K562 (cell line): Measurements from ENCODE around the gene NADK. TPM values are rescaled to one million over a fixed set of nuclear protein-coding genes. Genes with fewer than 3 reads are reported as not detected.

Experiments used
- ATF1 ChIP-seq, 2 experiments: fragments of 450-650 bp in 1 of 2; IDR thresholded peaks; 2 replicates each; pipeline ENCODE4 v1.6.1; 2016; ENCODE audit warnings: missing compliant biosample characterization in 1 of 2, missing genetic modification characterization in 1 of 2
- CEBPB ChIP-seq: fragments of 450-650 bp; IDR thresholded peaks from 2 replicates; pipeline ENCODE4 v1.6.1; 2016; ENCODE audit warnings: missing genetic modification characterization, missing compliant biosample characterization
- CREBBP ChIP-seq: IDR thresholded peaks from one replicate; pipeline ENCODE4 v1.6.1; 2012; ENCODE audit warnings: low read depth, mild to moderate bottlenecking, control low read depth, inconsistent platforms, low read length
- ESRRA ChIP-seq: fragments of 450-650 bp; IDR thresholded peaks from 2 replicates; pipeline ENCODE4 v1.6.1; 2014; ENCODE audit warnings: low read depth, mild to moderate bottlenecking, moderate library complexity, borderline replicate concordance
- GABPB1 ChIP-seq: sonication (generic); formaldehyde crosslinking; IDR thresholded peaks from 2 replicates; pipeline ENCODE4 v1.8.0; 2022; ENCODE audit warnings: mild to moderate bottlenecking, missing genetic modification reagents
- HDAC1 ChIP-seq, 2 experiments: fragments of 450-650 bp; IDR thresholded peaks; 2 replicates each; pipeline ENCODE4 v1.6.1; 2016 to 2017; ENCODE audit warnings: inconsistent platforms in 1 of 2, mild to moderate bottlenecking in 1 of 2, moderate library complexity in 1 of 2
- HNRNPL ChIP-seq: fragments of 200-400 bp; formaldehyde crosslinking; IDR thresholded peaks from 2 replicates; pipeline ENCODE4 v1.6.1; 2017; ENCODE audit warnings: low read depth, mild to moderate bottlenecking, low read length
- ILF3 ChIP-seq: fragments of 450-650 bp; IDR thresholded peaks from 2 replicates; pipeline ENCODE4 v1.6.1; 2018; ENCODE audit warnings: antibody characterized with exemption, mild to moderate bottlenecking, moderate library complexity, borderline replicate concordance
- L3MBTL2 ChIP-seq: fragments of 450-650 bp; IDR thresholded peaks from 2 replicates; pipeline ENCODE4 v1.6.1; 2016; ENCODE audit warnings: mild to moderate bottlenecking, moderate library complexity
- LEF1 ChIP-seq: fragments of 450-650 bp; IDR thresholded peaks from 2 replicates; pipeline ENCODE4 v1.6.1; 2016; ENCODE audit warnings: mild to moderate bottlenecking
- NFE2 ChIP-seq: IDR thresholded peaks from 2 replicates; pipeline ENCODE4 v1.6.1; 2014; ENCODE audit warnings: antibody characterized with exemption, low read depth
- PHF8 ChIP-seq: fragments of 200-600 bp; sonication (generic); IDR thresholded peaks from 2 replicates; pipeline ENCODE4 v1.6.1; 2012; ENCODE audit warnings: mixed run types, mild to moderate bottlenecking, inconsistent platforms, low read length, moderate library complexity, borderline replicate concordance
- RNF2 ChIP-seq: sonication (generic); IDR thresholded peaks from 2 replicates; pipeline ENCODE4 v1.6.1; 2016
- ZNF511 ChIP-seq: sonication (generic); formaldehyde crosslinking; IDR thresholded peaks from 2 replicates; pipeline ENCODE4 v1.8.0; 2022; ENCODE audit warnings: mild to moderate bottlenecking, missing genetic modification reagents
- polyA plus RNA-seq, 8 experiments: library from polyadenylated mRNA; depleted of rRNA in 4 of 8; stranded (reverse) in 5 of 8; unstranded in 3 of 8; fragments of >200 nt; fragmentation: Nextera tagmentation in 2 of 8; fragmentation: Illumina TruSeq in 1 of 8; extraction: Ambion mirVana in 2 of 8; extraction: Trizol in 1 of 8; gene quantifications; 2 replicates each; pipeline versions ENCODE4 v1.2.1 to v1.2.3, GENCODE V29; 2011 to 2014; ENCODE audit warnings: inconsistent platforms in 1 of 8, missing spikeins in 1 of 8
- total RNA-seq, 7 experiments: library from RNA; depleted of rRNA in 6 of 7; stranded (reverse); fragments of >200 nt in 6 of 7; fragmentation: Illumina TruSeq in 2 of 7; extraction: Trizol in 2 of 7; gene quantifications; 2 replicates each; pipeline versions ENCODE4 v1.2.1 to v1.2.3, GENCODE V29; 2011 to 2021; ENCODE audit warnings: low replicate concordance in 1 of 7
- TF ChIP-seq, protein P1 (sequence below): fragments of 200-800 bp; sonication (Bioruptor generic); IDR thresholded peaks from 2 replicates; pipeline ENCODE4 v1.6.1; 2017; ENCODE audit warnings: missing genetic modification characterization, missing compliant biosample characterization
- TF ChIP-seq, protein P2 (sequence below), 2 experiments: IDR thresholded peaks in 1 of 2; conservative IDR thresholded peaks in 1 of 2; 2 replicates each; pipeline ENCODE4 v1.6.1; 2016; ENCODE audit warnings: low read depth in 2 of 2, mild to moderate bottlenecking in 1 of 2, missing compliant biosample characterization in 1 of 2, missing genetic modification characterization in 1 of 2, moderate library complexity in 1 of 2
- TF ChIP-seq, protein P3 (sequence below): fragments of 450-650 bp; IDR thresholded peaks from 2 replicates; pipeline ENCODE4 v1.6.1; 2016; ENCODE audit warnings: missing biosample characterization, missing genetic modification characterization
- TF ChIP-seq, protein P4 (sequence below): fragments of 200-800 bp; sonication (Bioruptor generic); IDR thresholded peaks from 2 replicates; pipeline ENCODE4 v1.6.1; 2017; ENCODE audit warnings: missing genetic modification characterization, missing compliant biosample characterization

Gene NADK
- total and polyA plus RNA-seq, 9 of the 15 experiments (the other 6 are each of a cell fraction or from before 2014, with no cell fraction given): 1.5 to 135 (median 75.1) TPM

DNA sequence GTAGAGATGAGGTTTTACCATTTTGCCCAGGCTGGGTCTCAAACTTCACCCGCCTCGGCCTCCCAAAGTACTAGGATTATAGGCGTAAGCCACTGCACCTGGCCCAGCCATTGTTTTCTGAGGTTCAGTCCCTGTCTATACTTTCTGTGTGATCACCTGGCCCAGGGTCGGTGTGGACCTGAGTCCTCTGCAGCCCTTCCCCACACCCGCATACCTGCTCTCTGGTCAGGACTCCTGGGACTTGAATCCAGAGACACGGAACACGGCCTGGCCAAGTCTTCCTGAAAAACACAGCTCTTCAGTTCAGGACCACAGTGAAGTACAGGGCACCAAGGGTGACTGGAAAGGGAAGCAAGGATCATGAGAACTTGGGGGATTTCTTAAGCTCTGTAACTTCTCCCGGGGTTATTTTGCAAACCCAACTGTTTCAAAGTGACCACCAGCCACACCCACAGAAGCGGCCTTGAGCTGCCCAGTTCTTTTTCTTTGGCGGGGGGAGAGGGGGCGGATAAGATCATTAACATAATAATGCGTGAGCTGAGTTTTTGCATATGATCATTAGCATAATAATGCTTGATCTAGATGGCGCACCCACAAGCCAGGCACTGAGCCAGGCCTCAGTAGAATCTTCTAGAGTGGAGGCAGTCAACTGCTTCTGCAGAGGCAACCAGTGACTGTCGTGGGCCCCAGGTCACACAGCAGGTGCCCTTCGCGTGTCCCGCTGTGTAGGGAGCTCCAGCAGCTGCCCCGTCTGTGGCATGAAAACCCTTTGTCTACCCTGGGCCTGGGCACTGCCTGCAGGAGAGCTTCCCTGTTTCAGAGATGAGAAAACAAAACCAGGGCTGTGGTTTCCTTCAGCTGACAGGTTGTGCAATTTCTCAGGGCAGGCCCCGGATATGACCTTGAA is 1.7 kb upstream of the NADK start (continued):
- TF ChIP-seq ILF3 (no peak), RNF2 (peak; percentile 46; the same call in 1 of the 2 replicates), CREBBP (no peak), NFE2 (0 out of 2 replicates have a peak, but pooled peaks have one; percentile 26), L3MBTL2 (peak; percentile 47), CEBPB (tag) (peak; percentile 100), LEF1 (peak; percentile 31; the same call in 1 of the 2 replicates), HNRNPL (peak; percentile 62; the same call in 1 of the 2 replicates), ATF1 (CRISPR knock-in tag; IDR thresholded peaks at IDR 0.05) (no peak), ATF1 (tag; IDR thresholded peaks at IDR 0.05) (0 out of 2 replicates have a peak, but pooled peaks have one; percentile 21), ZNF511 (CRISPR knock-in tag) (no peak), ESRRA (peak; percentile 99), GABPB1 (CRISPR knock-in tag) (0 out of 2 replicates have a peak, but pooled peaks have one; percentile 18), PHF8 (peak; percentile 4; the same call in 1 of the 2 replicates), HDAC1 (IDR thresholded peaks at IDR 0.05) (peak in 1 of 2 experiments; percentile 47; a peak in 2 of 4 replicates)
- TF ChIP-seq, protein P1, sequence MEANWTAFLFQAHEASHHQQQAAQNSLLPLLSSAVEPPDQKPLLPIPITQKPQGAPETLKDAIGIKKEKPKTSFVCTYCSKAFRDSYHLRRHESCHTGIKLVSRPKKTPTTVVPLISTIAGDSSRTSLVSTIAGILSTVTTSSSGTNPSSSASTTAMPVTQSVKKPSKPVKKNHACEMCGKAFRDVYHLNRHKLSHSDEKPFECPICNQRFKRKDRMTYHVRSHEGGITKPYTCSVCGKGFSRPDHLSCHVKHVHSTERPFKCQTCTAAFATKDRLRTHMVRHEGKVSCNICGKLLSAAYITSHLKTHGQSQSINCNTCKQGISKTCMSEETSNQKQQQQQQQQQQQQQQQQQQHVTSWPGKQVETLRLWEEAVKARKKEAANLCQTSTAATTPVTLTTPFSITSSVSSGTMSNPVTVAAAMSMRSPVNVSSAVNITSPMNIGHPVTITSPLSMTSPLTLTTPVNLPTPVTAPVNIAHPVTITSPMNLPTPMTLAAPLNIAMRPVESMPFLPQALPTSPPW (CRISPR knock-in tag): peak; percentile 92
- TF ChIP-seq, protein P2, sequence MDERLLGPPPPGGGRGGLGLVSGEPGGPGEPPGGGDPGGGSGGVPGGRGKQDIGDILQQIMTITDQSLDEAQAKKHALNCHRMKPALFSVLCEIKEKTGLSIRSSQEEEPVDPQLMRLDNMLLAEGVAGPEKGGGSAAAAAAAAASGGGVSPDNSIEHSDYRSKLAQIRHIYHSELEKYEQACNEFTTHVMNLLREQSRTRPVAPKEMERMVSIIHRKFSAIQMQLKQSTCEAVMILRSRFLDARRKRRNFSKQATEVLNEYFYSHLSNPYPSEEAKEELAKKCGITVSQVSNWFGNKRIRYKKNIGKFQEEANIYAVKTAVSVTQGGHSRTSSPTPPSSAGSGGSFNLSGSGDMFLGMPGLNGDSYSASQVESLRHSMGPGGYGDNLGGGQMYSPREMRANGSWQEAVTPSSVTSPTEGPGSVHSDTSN (CRISPR knock-in tag; IDR thresholded peaks at IDR 0.05; ENCODE audit: low read depth): no peak
- TF ChIP-seq, protein P2 (tag; conservative IDR thresholded peaks at IDR 0.05; ENCODE audit: low read depth): 0 out of 2 replicates have a peak, but pooled peaks have one; percentile 7
- TF ChIP-seq, protein P3, sequence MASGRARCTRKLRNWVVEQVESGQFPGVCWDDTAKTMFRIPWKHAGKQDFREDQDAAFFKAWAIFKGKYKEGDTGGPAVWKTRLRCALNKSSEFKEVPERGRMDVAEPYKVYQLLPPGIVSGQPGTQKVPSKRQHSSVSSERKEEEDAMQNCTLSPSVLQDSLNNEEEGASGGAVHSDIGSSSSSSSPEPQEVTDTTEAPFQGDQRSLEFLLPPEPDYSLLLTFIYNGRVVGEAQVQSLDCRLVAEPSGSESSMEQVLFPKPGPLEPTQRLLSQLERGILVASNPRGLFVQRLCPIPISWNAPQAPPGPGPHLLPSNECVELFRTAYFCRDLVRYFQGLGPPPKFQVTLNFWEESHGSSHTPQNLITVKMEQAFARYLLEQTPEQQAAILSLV (tag): peak; percentile 68; the same call in 1 of the 2 replicates
- TF ChIP-seq, protein P4, sequence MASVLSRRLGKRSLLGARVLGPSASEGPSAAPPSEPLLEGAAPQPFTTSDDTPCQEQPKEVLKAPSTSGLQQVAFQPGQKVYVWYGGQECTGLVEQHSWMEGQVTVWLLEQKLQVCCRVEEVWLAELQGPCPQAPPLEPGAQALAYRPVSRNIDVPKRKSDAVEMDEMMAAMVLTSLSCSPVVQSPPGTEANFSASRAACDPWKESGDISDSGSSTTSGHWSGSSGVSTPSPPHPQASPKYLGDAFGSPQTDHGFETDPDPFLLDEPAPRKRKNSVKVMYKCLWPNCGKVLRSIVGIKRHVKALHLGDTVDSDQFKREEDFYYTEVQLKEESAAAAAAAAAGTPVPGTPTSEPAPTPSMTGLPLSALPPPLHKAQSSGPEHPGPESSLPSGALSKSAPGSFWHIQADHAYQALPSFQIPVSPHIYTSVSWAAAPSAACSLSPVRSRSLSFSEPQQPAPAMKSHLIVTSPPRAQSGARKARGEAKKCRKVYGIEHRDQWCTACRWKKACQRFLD (CRISPR knock-in tag): peak; percentile 41; the same call in 1 of the 2 replicates
